CD1c-positive myeloid dendritic cell (primary cell): ENCODE data around the gene RREB1.

Source experiments
- DNase-seq: peaks from one replicate; pipeline ENCODE4 v3.0.0-alpha.2; 2016; ENCODE audit errors: extremely low spot score

The RREB1 gene

GRCh38 chr6:7296602-7297001 is 188.8 kb downstream of the RREB1 start:
- DNase-seq = no peak

- DNase-seq = no peak
These were observed 190.4 kb downstream of the RREB1 start for GRCh38 chr6:7298113-7298512.

- DNase-seq = no peak
These were observed 193.2 kb downstream of the RREB1 start for GRCh38 chr6:7300926-7301325.
